Activated naive CD4-positive, alpha-beta T cell treated with anti-CD3 and anti-CD28 coated beads, Interleukin-2, amount 50 U/mL, for 72 hours (primary cell): ENCODE measurements around the gene RPS6KL1. TPM values are rescaled to one million over a fixed set of nuclear protein-coding genes. Genes with fewer than 3 reads are reported as not detected.

Experiments
- ATAC-seq, 2 donors: fragments of 150-1000 bp; cut with Tn5 transposase; 2 replicates each; pipeline ENCODE4 v1.10.0; 2021; ENCODE audit warnings: mild to moderate bottlenecking in 2 of 2, moderate library complexity in 2 of 2
- DNase-seq, 2 donors: peaks; one replicate each; pipeline ENCODE4 v3.0.0; 2021 to 2022; ENCODE audit warnings: low spot score in 2 of 2
- H3K27ac Mint-ChIP-seq, 2 donors: one replicate each; pipeline ENCODE4 v1.8.0; 2022; ENCODE audit warnings: mild to moderate bottlenecking in 2 of 2, mixed read lengths in 2 of 2
- H3K36me3 Mint-ChIP-seq, 2 donors: one replicate each; pipeline ENCODE4 v1.8.0; 2022; ENCODE audit warnings: mixed read lengths in 2 of 2
- H3K9me3 Mint-ChIP-seq, 2 donors: one replicate each; pipeline ENCODE4 v1.8.0; 2022; ENCODE audit warnings: mixed read lengths in 2 of 2
- total RNA-seq, 2 donors: library from RNA; stranded (reverse); gene quantifications; one replicate each; pipeline ENCODE4 v1.2.3, GENCODE V29; 2022

The RPS6KL1 gene, protein sequence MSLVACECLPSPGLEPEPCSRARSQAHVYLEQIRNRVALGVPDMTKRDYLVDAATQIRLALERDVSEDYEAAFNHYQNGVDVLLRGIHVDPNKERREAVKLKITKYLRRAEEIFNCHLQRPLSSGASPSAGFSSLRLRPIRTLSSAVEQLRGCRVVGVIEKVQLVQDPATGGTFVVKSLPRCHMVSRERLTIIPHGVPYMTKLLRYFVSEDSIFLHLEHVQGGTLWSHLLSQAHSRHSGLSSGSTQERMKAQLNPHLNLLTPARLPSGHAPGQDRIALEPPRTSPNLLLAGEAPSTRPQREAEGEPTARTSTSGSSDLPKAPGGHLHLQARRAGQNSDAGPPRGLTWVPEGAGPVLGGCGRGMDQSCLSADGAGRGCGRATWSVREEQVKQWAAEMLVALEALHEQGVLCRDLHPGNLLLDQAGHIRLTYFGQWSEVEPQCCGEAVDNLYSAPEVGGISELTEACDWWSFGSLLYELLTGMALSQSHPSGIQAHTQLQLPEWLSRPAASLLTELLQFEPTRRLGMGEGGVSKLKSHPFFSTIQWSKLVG
- total RNA-seq = 1 to 10 TPM; 1.1 to 4.8 TPM

DNA sequence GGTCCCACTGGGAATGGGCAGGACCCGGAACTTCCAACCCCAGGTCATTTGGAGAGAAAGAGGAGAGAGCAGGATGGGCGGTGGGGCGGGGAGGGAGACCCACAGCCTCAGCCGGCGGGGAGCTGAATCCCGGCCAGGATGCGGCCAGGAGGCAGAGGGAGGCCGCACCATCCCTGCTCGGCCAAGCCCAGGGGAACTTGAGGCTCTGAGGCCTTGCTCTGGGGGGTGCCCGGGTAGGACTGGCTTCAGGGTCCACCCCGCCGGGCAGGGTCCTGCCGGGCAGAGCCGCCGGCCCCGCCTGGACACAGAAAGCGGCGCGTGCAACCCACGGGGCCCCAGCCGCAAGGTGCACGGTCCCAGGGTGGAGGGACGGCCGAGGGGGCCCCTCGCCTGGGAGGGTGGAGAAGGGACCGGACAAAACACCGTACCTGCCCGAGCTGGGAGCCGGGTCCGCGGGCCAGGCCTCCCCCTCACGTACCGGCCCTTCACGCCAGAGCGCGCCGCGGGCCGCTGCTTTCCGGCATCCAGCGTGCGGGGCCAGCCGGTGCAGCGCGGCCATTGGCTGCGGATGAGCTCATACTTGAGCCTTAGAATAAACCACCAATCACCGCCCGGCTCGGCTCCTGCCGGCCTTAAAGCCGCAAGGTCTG lies at the start of gene RPS6KL1:
TSS of gene RPS6KL1 (minus strand) at position 509 of the 650 bp plus-strand sequence. CDS start 1,719 bp downstream, outside the sequence.
- ATAC-seq (peak; percentile 98 to 99), DNase-seq (peak in 1 of 2 donors; percentile 76)
- peak within 1 kb of the TSS in 1 of 2 donors; percentile 29 for H3K27ac Mint-ChIP-seq
- H3K9me3 Mint-ChIP-seq = no peaks in the 10 kb centered on the region
- no peaks in the 10 kb centered on the region for H3K36me3 Mint-ChIP-seq

DNA sequence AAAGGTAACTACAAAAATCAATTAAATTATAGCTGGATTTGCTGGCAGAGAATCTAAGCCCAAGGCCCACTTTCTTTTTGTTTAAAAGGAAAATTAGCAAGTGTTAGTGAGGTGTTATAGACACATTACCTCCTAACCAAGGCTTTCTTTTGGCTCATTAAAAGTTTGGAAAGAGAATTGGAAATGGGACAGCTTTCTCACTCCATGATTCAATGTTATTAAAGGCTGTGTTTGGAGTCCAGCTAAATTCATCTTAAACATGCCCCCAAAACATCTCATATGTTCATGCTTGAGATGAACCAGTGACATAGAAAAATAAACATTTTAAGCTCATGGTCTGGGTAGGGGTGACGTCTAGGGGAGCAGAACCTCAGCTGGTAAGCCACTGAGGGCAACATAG lies 45.8 kb upstream of the RPS6KL1 start:
- DNase-seq (no peak), ATAC-seq (no peak)
- Mint-ChIP-seq H3K9me3 (no peaks in the 10 kb centered on the region), H3K36me3 (no peaks in the 10 kb centered on the region), H3K27ac (no peak overlapping the region)

DNA sequence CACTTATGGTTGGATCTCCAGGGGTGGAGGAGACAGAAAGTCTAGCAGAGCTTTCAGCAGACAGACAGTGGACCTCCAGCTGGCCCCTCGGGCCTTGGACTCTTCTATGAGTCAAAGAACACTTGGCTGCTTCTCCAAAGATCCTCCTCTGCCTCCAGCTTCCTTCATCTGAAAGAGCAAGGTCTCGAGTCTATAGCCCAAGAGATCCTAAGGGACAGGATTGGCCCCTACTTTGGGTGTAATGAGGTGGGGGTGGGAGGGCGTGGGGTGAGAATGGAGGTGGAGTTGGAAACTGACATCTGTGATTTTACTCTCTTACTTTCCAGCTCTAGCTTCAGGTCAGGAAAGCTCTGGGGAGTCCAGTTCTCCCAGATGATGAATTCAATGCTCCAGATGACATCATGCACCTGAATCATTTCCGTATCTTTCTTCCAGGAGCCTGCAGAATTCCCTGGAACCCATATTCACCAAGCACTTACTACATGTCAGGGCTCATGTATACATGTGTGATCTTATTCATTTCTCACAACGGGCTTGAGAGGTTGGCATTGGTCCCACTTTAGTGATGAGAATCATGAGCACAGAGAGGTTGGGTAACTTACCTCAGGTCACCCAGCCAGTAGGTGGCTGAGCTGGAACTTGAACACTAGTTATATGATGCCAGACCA lies 42.6 kb upstream of the RPS6KL1 start:
- Mint-ChIP-seq H3K36me3 (no peaks in the 10 kb centered on the region), H3K27ac (peak overlapping the region in 1 of 2 donors; percentile 52), H3K9me3 (no peaks in the 10 kb centered on the region)
- no peak for ATAC-seq
- no peak for DNase-seq

DNA sequence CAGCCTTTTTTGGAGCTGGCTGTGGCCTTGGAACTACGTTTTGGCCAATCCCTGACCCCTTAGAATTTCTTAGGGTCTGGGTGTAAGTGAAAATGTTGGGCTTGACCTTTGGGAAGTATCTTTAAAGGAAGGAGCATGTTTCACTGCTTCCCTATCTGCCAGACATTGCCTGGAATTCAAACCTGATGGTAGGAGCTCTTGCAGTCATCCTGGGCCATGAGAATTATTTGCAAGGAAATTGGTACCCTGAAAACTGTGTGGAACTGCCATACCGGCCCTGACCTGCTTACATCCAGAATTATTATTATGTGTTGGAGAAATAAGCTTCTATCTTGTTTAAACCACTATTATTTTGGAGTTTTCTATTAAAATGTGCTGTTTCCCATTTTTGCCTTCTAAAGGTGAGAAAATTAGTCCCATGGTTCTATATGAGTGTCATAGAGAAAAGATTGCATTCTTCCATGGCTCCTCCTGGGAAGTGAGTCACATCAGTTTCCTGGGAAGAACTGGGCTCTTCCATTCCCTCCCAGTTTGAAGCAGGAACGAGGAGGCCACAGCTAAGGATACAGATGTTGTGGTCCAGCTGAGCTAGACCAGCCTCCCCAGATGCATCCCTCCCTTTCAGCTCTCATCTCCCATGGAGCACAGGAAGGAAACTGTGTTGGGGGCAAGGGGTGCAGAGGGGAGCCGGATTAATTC lies 41.9 kb upstream of the RPS6KL1 start:
- DNase-seq (no peak), ATAC-seq (no peak)
- Mint-ChIP-seq H3K9me3 (no peaks in the 10 kb centered on the region), H3K36me3 (no peaks in the 10 kb centered on the region), H3K27ac (no peak overlapping the region)

DNA sequence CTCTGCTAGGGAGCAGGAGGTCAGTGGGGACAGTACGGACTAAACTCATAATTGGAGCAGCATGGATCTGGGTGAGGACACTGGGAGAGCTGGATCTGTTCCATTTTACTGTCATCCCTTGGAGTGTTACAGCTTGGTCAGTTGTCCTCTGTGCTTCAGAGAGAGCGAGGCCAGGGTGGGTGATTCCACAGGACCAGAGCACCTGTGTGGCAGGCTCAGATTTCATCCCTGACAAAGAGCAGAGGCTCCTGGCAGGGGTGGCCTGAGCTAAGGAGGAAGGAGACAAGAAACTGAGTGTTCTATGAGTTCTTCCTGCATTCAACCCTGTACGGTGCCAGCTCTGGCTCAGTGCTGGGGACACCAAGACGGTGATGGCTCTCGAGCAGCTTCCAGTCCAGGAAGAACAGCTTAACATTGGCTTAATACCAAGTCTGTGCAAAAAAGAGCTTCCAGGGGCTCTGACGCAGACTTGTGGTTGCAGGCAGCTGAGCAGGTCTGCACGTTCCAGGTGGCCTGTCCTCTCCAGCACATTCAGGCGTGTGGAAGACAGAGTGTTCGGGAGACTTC lies 40.7 kb upstream of the RPS6KL1 start:
- Mint-ChIP-seq H3K27ac (peak overlapping the region in 1 of 2 donors; percentile 61), H3K36me3 (no peaks in the 10 kb centered on the region), H3K9me3 (no peaks in the 10 kb centered on the region)
- DNase-seq (no peak), ATAC-seq (no peak)

DNA sequence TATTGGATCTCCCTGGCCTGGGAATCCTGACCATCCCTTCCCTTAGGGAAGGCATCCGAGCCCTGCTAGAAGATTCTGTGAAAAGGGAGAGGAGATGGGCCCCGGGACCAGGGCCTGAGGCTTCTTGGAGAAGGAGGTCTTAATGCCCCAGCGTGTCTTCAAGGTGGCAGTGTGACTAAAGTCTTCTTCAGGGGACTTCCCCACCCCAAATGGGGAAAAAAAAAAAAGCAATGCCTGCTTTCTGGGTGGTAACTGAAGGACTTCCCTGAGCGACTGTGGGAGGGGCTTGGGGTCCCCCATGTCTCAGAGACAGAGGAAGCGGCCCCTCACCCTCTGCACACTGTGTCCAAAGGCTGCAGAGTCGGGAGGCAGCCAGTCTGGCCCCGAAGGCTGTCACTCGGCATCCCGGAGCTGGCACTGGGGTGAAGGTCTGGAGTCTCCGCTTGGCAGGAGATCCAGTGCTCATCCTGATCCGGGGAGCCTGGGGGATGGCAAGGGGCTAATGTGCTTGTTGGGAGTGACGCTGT lies 40.2 kb upstream of the RPS6KL1 start:
- Mint-ChIP-seq H3K9me3 (no peaks in the 10 kb centered on the region), H3K27ac (peak overlapping the region in 1 of 2 donors; percentile 61), H3K36me3 (no peaks in the 10 kb centered on the region)
- DNase-seq = no peak
- no peak for ATAC-seq

DNA sequence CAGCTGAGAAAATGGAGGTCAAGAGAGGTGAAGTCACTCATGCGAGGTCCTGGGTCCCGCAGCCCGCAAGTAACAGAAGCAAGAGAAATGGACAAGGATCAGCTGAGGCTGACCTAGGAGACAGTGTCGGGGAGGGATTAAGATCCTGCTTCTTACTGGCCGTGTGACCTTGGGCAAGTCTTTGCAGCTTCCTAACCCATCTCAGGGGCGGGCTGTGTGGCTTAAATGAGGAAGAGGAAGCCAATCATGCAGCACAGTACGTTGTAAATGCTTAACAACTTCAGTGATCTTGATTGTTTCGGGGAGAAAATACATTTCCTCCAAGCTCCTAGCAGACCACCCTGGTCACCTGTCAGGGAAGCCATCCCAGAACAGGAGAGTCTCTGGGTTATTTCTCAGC lies 39.4 kb upstream of the RPS6KL1 start:
- no peaks in the 10 kb centered on the region for H3K9me3 Mint-ChIP-seq
- H3K27ac Mint-ChIP-seq = no peak overlapping the region
- DNase-seq = no peak
- no peaks in the 10 kb centered on the region for H3K36me3 Mint-ChIP-seq
- ATAC-seq = no peak

DNA sequence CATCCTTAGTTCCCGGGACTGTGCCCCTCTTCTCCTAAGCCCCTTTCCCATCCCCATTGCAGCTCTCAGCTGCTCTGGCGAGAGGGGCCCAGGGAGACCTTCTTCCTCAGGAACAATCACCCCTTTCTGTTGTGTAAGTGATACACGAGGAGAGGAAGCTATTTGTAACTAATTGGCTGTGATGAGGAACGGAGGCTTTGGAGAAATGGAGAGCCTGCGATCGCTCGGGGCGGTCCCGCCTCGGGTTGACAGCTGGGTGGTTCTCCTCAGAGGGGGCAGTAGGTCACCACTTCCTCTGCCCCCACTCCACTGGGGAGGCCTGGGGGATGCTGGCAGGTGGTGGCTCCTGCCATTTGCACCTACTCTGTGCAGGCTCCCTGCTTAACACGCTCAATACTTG lies 39.0 kb upstream of the RPS6KL1 start:
- no peak for ATAC-seq
- Mint-ChIP-seq H3K9me3 (no peaks in the 10 kb centered on the region), H3K27ac (no peak overlapping the region), H3K36me3 (no peaks in the 10 kb centered on the region)
- no peak for DNase-seq

DNA sequence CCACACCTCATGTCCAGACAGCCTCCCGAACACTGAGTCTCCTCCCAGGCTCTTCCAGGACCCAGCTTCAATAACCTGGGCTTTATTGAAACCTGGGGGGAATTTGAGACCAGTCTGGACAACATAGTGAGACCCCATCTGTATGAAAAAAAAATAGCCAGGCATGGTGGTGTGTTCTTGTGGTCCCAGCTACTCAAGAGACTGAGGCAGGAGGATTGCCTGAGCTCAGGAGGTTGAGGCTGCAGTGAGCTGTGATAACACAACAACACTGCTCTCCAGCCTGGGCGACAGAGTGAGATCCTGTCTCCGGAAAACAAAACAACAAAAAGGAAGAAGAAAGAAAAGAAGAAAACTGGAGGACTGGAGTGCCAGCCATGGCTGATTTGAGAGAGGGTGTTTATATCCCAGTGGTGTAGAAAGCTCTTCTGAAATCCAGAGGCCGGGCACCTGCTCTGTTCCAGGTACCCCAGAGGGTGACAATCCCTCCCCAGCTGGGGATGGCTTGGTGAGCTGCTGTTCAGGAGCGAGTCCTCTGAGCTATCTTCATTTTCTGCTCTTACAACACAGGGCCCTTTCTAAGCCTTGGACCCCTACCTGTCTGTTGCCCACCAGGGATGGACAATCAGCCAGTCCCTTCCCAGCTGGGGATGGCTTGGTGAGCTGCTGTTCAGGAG lies 38.3 kb upstream of the RPS6KL1 start:
- Mint-ChIP-seq H3K9me3 (no peaks in the 10 kb centered on the region), H3K36me3 (no peaks in the 10 kb centered on the region), H3K27ac (no peak overlapping the region)
- ATAC-seq (no peak), DNase-seq (no peak)

DNA sequence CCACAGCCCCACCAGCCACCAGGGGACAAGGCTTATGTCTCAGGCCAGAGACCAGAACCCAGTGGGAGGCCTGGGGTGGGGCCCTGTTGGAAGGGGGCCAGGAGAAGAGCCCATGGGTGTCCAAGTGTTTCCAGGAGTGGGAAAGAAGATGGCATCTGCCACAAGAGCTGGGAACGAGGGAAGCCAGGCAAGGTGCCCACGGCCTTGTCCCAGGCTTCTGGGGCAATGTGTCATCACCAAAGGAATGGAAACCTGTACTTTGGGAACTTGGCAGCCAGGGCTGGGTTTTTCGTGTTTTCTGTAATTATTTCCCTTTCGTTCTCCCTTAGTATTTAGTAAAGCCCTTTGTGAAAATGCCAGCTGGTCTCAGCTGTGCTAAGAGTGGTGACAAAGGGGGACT lies 37.7 kb upstream of the RPS6KL1 start:
- Mint-ChIP-seq H3K9me3 (no peaks in the 10 kb centered on the region), H3K36me3 (no peaks in the 10 kb centered on the region), H3K27ac (no peak overlapping the region)
- ATAC-seq (no peak), DNase-seq (no peak)

DNA sequence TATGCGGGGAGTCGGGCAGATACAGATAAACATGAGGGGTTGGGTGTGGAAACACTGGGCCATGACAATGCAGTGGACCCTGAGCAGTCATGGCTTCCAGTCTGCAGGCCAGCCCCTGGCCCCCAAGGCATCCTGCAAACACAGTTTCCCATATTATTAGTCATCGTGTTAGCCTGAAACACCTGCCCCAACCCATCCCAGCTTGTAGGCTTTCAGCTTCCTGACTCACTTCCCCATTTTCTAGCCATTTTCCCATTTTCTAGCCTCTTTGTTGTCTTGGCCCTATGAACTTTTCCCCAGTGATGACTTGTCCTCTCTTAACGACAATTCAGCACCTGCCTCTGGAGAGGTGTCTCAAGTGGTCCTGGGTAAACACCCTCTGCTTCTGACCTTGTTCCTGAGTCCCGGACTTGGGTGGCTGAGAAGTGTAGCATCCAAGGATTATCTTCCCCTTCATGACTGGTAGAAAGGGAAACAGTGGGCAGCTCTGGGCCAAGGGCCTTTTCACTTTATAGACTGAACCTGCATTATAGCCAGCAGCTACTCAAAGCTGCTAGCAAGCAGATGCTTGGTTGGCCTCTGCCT lies 36.6 kb upstream of the RPS6KL1 start:
- ATAC-seq (no peak), DNase-seq (no peak)
- Mint-ChIP-seq H3K9me3 (no peaks in the 10 kb centered on the region), H3K27ac (no peak overlapping the region), H3K36me3 (no peaks in the 10 kb centered on the region)

DNA sequence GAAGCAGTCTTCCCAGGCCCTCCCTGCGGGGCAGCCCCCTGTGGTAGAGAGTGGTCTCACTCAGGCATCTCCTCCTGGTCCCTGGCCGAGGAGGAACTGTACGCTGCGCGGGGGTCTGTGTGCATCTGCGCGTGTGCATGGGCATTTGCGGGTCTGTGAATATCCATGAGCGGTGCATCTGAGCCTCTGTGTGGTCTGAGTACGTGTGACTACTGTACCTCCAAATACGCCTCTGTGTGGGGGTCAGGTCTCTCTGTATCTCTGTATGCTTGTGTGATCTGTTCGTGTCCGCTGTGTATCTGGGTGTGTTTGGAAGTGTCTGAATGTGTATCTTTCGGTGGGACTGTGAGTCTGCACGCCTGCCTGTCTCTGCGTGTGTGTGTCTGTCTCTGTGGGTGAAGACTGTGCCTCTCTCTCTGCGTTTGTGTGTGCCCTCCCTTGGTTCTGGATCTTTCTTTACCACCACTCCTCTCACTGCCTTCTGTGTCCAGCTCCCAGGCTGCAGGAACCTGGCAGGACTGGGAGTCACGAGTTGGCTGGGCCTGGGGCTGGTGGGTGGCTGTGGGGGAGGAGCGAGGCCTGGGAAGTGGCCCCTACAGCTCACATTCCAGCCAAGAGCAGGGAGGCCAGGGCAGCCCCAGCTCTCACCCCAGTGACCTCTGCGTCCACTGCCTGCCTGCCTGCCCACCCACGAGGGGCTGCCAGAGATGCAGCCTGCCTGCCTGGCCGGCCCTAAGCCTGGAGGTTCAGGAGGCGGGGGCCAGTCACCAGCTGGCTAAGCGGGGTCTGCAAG lies 33.4 kb upstream of the RPS6KL1 start:
- H3K36me3 Mint-ChIP-seq = no peaks in the 10 kb centered on the region
- no peaks in the 10 kb centered on the region for H3K9me3 Mint-ChIP-seq
- ATAC-seq (no peak), DNase-seq (no peak)
- H3K27ac Mint-ChIP-seq = no peak overlapping the region

DNA sequence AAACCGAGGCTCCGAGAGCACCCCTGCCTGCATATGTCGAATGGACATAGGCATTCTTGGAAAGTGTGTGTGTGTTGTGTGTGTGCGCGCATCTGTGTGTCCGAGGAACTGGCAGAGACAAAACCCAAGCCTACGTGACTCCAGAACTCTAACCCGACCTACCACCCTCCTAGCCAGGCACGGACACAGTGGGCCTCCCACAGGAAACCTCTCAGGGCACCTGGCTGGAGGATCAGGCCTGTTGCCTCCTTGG lies 32.9 kb upstream of the RPS6KL1 start:
- no peaks in the 10 kb centered on the region for H3K9me3 Mint-ChIP-seq
- H3K27ac Mint-ChIP-seq = no peak overlapping the region

DNA sequence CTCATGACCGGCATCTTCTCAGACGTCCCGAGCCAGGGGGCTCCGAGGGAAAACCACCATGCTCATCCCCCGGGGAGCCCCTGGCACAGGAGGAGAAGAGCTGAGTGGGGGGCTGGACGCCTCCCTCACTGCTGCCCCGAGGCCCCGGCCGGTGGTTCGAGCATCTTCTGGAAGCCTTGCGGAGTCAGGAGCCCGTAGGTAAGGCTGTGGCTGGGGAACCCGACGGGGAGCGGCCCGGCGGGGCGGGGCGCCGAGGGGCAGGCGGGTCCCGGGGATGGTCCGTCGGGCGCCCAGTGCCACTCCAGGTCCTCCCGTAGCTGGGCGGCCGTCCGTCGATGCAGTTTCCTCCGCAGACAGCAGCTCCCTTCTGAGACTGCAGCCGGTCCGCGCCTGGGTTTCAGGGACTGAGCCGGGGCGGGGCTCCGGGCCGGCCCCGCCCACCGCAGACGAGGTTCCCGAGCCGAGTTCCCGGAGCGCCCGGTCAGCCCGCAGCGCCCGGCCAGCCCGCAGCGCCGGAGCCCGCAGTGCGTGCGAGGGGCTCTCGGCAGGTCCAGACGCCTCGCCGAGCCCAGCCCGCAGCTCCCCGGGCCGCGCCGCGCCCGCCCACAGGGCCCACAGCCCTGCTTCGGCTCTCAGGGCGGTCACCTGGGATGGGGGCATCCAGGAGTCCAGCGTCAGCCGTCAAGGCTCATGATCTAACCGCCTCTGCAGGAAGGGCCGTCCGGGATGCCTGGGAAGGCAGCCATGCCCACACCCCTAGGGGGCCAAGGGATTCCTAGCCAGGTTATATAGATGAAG lies 32.4 kb upstream of the RPS6KL1 start, which contains the start of gene PGF:
TSS of gene PGF (minus strand) at position 369 of the 798 bp plus-strand sequence. CDS start at position 14, 355 bp downstream.
- Mint-ChIP-seq H3K9me3 (no peaks in the 10 kb centered on the region), H3K27ac (no peak within 1 kb of the TSS), H3K36me3 (no peaks in the 10 kb centered on the region)
- DNase-seq = peak in 1 of 2 donors; percentile 40
- peak; percentile 73 to 75 for ATAC-seq

More for the DNA sequence above, 32.9 kb upstream of the RPS6KL1 start:
- ATAC-seq (no peak), DNase-seq (no peak)
- no peaks in the 10 kb centered on the region for H3K36me3 Mint-ChIP-seq
